Stimulated activated CD4-positive, alpha-beta T cell treated with anti-CD3 and anti-CD28 coated beads, TNF-alpha, amount 100 ng/mL, for 4 hours (primary cell): ENCODE data around the gene THPO.

Experiments
- DNase-seq, 3 experiments: peaks; one replicate each; pipeline ENCODE4 v3.0.0-alpha.2; 2020; ENCODE audit warnings: low read depth in 3 of 3

Gene THPO

GRCh38 chr3:184333700-184334099 is 44.3 kb downstream of the THPO start:
- no peak for DNase-seq

GRCh38 chr3:184333190-184333589 is 44.8 kb downstream of the THPO start:
- DNase-seq = no peak

- DNase-seq = no peak
Observed at GRCh38 chr3:184332370-184333090, 45.5 kb downstream of the THPO start.

GRCh38 chr3:184328516-184328915 is 49.5 kb downstream of the THPO start:
- no peak for DNase-seq

- no peak for DNase-seq
Observed at GRCh38 chr3:184327171-184327570, 50.8 kb downstream of the THPO start.

- DNase-seq = peak in 2 of 3 experiments; percentile 23 to 42
Observed at GRCh38 chr3:184325715-184326369, 52.2 kb downstream of the THPO start.

- no peak for DNase-seq
Observed at GRCh38 chr3:184325269-184325668, 52.7 kb downstream of the THPO start.

- no peak for DNase-seq
Observed at GRCh38 chr3:184323696-184324095, 54.3 kb downstream of the THPO start.

- no peak for DNase-seq
Observed at GRCh38 chr3:184322731-184323487, 55.1 kb downstream of the THPO start.
